ENCODE results near the gene RPS18. TPM values are rescaled to one million over a fixed set of nuclear protein-coding genes. Genes with fewer than 3 reads are reported as not detected.

RPS18 gene
- total and polyA plus RNA-seq, 2 of the 13 experiments (the other 11 are each of a cell fraction or from before 2014, with no cell fraction given), result 3,896 to 5,806 TPM

GRCh38 chr6:33271468-33272274, at the start of gene RPS18, which contains the start of gene VPS52 (continued):
- TF ChIP-seq ZNF160 (CRISPR knock-in tag; IDR thresholded peaks at IDR 0.05), result peak; percentile 40
- TF ChIP-seq NBN (conservative IDR thresholded peaks at IDR 0.05), result no peak
- peak; percentile 89; the same call in 1 of the 2 replicates for TF ChIP-seq ZNF839 (CRISPR knock-in tag; IDR thresholded peaks at IDR 0.05; ENCODE audit: borderline replicate concordance)
- TF ChIP-seq ZMYM3 (CRISPR knock-in tag; IDR thresholded peaks at IDR 0.05), result peak; percentile 78
- peak; percentile 89 for TF ChIP-seq ZNF224 (CRISPR knock-in tag; IDR thresholded peaks at IDR 0.05)
- 0 out of 2 replicates have a peak, but pooled peaks have one; percentile 49 for TF ChIP-seq ZNF549 (CRISPR knock-in tag; IDR thresholded peaks at IDR 0.05)
- TF ChIP-seq KMT2A (CRISPR knock-in tag; IDR thresholded peaks at IDR 0.05), result peak; percentile 87; the same call in 1 of the 2 replicates
- TF ChIP-seq KAT8 (CRISPR knock-in tag; IDR thresholded peaks at IDR 0.05), result peak; percentile 99
- TF ChIP-seq CENPX (CRISPR knock-in tag; IDR thresholded peaks at IDR 0.05), result no peak
- TF ChIP-seq HDAC6 (IDR thresholded peaks at IDR 0.05; ENCODE audit: low read depth, low read length), result 0 out of 2 replicates have a peak, but pooled peaks have one; percentile 15
- peak; percentile 56; the same call in 1 of the 2 replicates for TF ChIP-seq ZNF362 (CRISPR knock-in tag; IDR thresholded peaks at IDR 0.05; ENCODE audit: borderline replicate concordance)
- TF ChIP-seq FOXM1 (CRISPR knock-in tag; IDR thresholded peaks at IDR 0.05), result 0 out of 2 replicates have a peak, but pooled peaks have one; percentile 45
- peak; percentile 74; the same call in 1 of the 2 replicates for TF ChIP-seq ZSCAN29 (CRISPR knock-in tag; conservative IDR thresholded peaks at IDR 0.05)
- peak; percentile 48; the same call in 1 of the 2 replicates for TF ChIP-seq MTA1 (CRISPR knock-in tag; IDR thresholded peaks at IDR 0.05; ENCODE audit: borderline replicate concordance)
- TF ChIP-seq ZC3H13 (CRISPR knock-in tag; IDR thresholded peaks at IDR 0.05), result peak; percentile 27; the same call in 1 of the 2 replicates
- 0 out of 2 replicates have a peak, but pooled peaks have one; percentile 17 for TF ChIP-seq GPN1 (CRISPR knock-in tag; IDR thresholded peaks at IDR 0.05; ENCODE audit: borderline replicate concordance)
- no peak; the same call in 1 of the 2 replicates for TF ChIP-seq ZNF646 (CRISPR knock-in tag; IDR thresholded peaks at IDR 0.05)
- peak; percentile 91; the same call in 1 of the 2 replicates for TF ChIP-seq ZNF232 (CRISPR knock-in tag; IDR thresholded peaks at IDR 0.05; ENCODE audit: borderline replicate concordance)
- TF ChIP-seq RARG (CRISPR knock-in tag; IDR thresholded peaks at IDR 0.05; ENCODE audit: low read depth), result peak; percentile 95; the same call in 1 of the 2 replicates
- TF ChIP-seq ZNF556 (CRISPR knock-in tag; IDR thresholded peaks at IDR 0.05; ENCODE audit: borderline replicate concordance), result peak; percentile 95

All from HepG2 (cell line).